CMK (cell line): ENCODE measurements around the gene ABTB1.

Source experiments
- DNase-seq: peaks from one replicate; pipeline ENCODE4 v3.0.0-alpha.2; 2010; ENCODE audit warnings: low read depth

The ABTB1 gene

GRCh38 chr3:127672429-127673190 is at the start of gene ABTB1:
Gene ABTB1, plus strand, starts transcription at chr3:127672952. Its CDS starts 74 bp downstream, at chr3:127673026.
- peak; percentile 64 for DNase-seq

DNA sequence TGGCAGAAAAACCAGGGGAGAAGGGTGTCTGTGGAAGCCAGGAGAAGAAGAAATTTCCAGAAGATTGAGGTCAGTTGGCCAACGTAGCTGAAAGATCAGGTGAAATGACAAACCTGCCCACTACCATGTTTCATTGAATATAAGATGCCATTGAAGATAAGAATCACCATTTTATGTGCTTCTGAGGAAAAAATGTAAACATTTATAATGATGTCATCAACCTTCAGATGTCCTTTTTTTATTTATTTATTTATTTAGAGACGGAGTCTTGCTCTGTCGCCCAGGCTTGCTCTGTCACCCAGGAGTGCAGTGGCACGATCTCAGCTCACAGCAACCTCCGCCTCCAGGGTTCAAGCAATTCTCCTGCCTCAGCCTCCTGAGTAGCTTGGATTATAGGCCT is 48.7 kb upstream of the ABTB1 start:
- DNase-seq: no peak

DNA sequence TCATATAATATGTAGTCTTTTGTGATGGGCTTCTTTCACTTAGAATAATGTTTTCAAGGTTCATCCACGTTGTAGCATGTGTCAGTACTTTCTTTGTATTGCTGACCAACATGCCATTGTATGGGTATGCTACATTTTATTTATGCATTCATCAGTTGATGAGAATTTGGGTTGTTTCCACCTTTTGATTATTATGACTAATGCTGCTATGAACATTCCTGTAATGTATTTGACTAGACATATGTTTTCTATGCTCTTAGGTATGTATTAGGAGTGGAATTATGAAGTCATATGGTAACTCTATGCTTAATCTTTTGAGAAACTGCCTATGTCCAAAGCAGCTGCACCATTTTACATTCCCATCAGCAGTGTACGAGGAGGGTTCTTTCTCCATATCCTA is 46.9 kb upstream of the ABTB1 start:
- no peak for DNase-seq

DNA sequence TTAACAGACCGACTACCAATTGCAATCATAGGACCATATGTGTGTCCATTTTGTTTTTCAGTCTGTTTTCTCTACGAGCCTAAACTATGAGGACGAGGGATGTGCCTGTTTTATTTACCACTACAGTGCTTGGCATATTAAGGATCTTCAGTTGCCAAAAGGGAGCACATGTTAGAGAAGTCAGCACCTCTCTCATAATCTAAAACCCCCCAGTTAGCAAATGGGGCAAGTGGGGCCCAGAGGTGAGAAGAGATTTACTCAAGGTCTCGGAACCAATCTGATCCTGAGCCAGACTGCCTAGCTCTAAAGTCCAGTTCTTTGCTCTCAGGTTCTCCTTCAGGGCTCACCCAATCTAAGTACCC is 44.3 kb upstream of the ABTB1 start:
- no peak for DNase-seq

GRCh38 chr3:127628788-127629466 is 43.8 kb upstream of the ABTB1 start, which contains the start of gene PODXL2:
Gene PODXL2, plus strand, starts transcription at chr3:127629185. Its CDS starts 35 bp downstream, at chr3:127629220.
- DNase-seq: peak; percentile 49

- DNase-seq: no peak
Observed at GRCh38 chr3:127629467-127630403, 43.0 kb upstream of the ABTB1 start.

GRCh38 chr3:127630811-127631714 is 41.7 kb upstream of the ABTB1 start:
- DNase-seq: no peak

- no peak for DNase-seq
Observed at GRCh38 chr3:127632035-127632820, 40.5 kb upstream of the ABTB1 start.

DNA sequence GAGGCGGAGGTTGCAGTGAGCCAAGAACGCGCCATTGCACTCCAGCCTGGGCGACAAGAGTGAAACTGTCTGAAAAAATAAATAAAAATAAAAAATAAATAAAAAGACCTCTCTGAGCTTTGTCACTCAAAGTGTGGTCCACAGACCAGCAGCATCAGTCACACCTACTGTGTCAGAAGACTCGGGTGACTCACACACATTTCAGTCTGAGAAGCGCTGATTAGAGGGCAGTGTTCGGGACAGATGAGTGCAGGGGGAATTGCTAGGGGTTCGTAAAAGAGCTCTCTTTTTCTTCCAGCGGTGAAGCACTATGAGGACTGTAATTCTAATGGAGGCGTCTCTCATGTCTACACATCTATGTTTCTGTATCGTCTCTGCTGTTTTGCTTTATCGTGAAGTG is 38.1 kb upstream of the ABTB1 start:
- DNase-seq: no peak

DNA sequence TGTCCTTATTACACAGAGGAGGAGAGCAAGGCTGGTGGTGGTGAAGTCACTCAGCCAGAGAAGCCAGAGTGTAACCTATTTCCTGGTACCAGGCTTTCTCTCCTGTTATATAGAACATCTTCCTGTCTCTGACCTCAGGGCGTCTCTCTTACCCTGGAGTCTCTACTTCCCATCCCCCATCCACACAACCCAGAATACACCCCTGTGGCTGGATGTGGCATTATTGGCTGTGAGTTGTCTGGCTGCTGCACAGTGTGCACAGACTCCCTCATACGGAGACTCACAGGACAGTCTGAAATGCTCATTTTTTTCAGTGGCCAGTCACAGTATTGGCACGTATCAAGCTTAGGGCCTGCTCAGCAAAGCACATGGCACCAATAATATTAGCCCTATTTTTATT is 35.2 kb upstream of the ABTB1 start:
- DNase-seq: peak; percentile 50

- DNase-seq: no peak
Observed at GRCh38 chr3:127637971-127638370, 34.8 kb upstream of the ABTB1 start.

- no peak for DNase-seq
Observed at GRCh38 chr3:127639173-127640041, 33.3 kb upstream of the ABTB1 start.

DNA sequence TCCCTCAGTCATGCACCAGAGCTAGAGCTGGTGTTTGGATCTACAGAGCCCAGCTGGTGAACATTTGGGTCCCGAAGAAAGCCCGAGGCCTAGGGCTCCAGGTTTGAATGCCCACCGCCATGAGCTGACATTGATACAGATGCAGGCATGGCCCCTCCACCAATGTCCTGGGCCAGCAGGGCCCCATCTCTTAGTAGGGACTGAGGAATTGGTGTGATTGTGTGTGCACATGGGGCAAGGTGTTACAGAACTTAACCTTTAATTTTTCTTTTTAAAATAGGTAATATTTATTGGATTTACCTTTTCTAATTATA is 32.8 kb upstream of the ABTB1 start:
- no peak for DNase-seq

DNA sequence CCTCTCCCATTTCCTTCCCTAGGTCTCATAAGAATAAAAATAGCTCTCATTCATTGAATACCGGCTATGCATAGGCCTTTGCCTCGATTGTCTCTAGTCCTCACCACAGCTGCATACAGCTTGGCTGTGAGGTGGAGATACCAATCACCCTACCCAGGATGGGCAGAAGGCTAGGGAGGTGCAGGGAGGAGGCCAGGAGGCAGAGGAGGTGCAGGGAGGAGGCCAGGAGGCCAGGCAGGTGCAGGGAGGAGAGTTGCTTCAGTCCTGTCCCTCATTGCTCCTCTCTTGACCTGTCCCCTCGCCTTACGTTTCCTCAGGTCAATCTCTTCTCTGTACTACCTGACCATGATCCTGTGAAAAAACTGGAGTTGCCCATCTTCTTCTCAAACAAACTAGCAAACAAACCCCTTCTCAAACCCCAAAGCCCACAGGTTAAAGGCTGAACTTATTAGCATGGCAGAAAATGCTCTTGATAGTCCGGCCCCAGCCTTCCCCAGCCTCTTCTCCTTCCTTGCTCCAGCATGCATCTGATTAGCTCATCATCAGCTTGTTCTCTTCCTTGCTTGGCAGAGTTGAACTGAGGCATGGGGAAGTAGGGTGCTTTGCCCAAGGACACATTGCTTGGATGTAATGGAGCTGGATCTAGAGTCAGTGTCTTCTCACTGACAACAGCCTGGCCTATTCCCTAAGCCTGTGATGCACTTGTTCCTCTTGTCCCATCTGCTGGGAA is 27.9 kb upstream of the ABTB1 start:
- DNase-seq: no peak

- DNase-seq: no peak
Observed at GRCh38 chr3:127645371-127646015, 27.3 kb upstream of the ABTB1 start.

DNA sequence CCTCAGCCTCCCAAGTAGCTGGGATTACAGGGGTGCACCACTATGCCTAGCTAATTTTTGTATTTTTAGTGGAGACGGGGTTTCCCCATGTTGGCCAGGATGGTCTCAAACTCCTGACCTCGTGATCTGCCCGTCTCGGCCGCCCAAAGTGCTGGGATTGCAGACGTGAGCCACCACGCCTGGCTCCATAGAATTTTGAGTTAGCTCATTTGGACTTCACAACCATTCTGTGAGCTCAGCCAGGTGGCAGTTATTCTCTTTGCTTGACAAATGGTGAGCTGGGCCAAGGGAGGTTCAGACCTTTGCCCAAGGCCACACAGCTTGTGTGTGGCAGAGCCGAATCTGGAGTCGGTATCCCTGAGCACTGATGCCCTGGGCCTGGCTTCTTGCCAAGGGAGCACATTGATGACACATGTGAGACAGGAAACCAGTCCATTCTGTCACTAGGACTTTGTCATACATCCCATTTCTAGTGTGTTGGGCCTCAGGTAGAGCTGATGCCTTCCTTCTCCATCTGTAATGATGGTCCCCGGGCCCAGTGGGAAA is 26.2 kb upstream of the ABTB1 start:
- DNase-seq: no peak

GRCh38 chr3:127647166-127647844 is 25.4 kb upstream of the ABTB1 start:
- DNase-seq: no peak

- no peak for DNase-seq
Observed at GRCh38 chr3:127647845-127648204, 24.9 kb upstream of the ABTB1 start.
